ENCODE data around the gene COA6.

DNA sequence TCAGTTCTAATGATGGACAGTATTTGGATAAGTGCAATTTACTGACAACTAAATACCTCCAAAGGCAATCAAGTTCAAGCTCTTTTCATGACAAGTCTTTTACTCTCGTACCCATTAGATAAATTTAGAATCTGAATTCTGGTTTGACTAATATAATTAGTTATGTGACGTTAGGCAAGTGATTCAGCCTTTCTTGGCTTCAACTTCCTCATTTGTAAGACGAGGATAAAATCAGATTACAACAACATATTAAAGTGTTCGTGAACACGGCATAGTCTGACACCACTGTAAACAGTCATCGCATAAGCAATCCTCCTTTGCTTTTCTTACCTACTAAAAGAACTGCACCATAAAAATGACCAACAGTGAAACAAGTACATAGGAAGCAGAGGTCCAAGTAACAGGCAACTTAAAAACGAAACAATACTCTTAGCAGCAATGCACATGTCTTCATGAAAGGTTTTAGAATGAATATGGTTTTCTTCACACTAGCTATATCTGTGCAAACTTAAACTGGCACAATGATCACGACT is 25.7 kb downstream of the COA6 start:
- TF ChIP-seq, protein P1, sequence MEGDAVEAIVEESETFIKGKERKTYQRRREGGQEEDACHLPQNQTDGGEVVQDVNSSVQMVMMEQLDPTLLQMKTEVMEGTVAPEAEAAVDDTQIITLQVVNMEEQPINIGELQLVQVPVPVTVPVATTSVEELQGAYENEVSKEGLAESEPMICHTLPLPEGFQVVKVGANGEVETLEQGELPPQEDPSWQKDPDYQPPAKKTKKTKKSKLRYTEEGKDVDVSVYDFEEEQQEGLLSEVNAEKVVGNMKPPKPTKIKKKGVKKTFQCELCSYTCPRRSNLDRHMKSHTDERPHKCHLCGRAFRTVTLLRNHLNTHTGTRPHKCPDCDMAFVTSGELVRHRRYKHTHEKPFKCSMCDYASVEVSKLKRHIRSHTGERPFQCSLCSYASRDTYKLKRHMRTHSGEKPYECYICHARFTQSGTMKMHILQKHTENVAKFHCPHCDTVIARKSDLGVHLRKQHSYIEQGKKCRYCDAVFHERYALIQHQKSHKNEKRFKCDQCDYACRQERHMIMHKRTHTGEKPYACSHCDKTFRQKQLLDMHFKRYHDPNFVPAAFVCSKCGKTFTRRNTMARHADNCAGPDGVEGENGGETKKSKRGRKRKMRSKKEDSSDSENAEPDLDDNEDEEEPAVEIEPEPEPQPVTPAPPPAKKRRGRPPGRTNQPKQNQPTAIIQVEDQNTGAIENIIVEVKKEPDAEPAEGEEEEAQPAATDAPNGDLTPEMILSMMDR (IDR thresholded peaks at IDR 0.05), result no peak
- no peak for TF ChIP-seq POLR2A (IDR thresholded peaks at IDR 0.05)

All from thyroid gland (tissue), 4 donors.